ENCODE results near the gene KRTAP22-1.

- TF ChIP-seq POLR2A (IDR thresholded peaks at IDR 0.05), result no peak
- no peak for TF ChIP-seq CTCF (IDR thresholded peaks at IDR 0.05)
Measured at GRCh38 chr21:30628109-30628508, 27.2 kb downstream of the KRTAP22-1 start.

Measured in adrenal gland (tissue), 5 donors.